Medulla oblongata (tissue), 1 donor: ENCODE measurements around the gene ADCY3.

Experiments used
- DNase-seq: peaks from one replicate; pipeline ENCODE4 v3.0.0-alpha.2; 2015; ENCODE audit errors: extremely low spot score

ADCY3 gene

DNA sequence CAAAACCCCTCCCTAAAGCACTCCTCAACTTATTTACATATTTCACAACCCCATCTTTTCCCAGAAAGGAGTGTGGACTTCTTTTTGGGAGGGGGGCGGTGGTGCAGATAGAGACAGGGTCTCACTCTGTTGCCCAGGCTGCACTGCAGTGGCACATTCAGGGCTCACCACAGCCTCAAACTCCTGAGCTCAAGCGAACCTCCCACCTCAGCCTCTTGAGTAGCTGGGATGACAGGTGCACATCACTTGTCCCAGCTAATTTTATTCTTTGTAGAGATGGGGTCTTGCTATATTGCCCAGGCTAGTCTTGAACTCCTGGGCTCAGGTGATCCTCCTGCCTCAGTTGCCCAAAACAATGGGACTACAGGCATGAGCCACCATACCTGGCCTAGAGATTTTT lies 44.1 kb downstream of the ADCY3 start:
- no peak for DNase-seq

DNA sequence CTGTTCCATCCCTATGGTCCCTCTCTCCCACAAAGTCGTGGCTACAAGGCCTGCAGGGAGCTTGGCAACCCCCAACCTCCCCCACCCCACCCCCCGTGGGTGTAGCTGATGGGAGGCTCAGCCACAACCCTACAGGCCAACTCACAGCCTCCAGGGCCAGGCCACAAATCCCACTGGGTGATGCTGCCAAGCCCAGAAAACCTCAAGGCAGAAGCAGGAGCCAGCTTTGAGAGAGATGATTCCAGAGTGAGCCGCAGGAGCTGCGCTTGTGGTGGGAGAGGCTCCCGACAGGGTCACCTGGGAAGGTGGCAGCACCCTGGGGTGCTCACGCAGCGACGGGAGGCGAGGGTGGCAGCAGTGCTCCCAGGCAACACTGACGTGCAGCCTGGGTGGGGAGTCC lies 44.8 kb downstream of the ADCY3 start:
- no peak for DNase-seq

- DNase-seq, result no peak
Measured at GRCh38 chr2:24874035-24874434, 46.0 kb downstream of the ADCY3 start.

DNA sequence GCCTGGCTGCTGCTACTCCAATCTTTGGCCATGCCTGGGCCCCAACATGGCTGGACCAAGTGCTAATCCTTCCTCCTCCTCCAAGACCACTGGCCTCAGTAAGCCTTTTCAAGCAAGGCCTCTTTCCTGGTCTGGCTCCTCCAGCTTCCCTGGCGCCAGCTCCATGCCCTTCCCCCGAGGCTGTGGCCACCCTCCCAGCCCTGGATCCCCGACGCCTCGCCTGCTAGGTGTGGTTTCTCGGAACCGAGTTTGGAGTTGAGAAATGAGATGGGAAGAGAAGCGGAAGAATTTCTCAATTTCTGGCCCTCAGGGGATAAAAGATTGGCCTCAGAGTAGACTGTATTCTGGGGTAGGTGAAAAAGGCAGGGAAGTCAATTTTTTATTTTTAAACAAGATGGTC lies 46.4 kb downstream of the ADCY3 start:
- no peak for DNase-seq

- DNase-seq, result no peak
Measured at GRCh38 chr2:24872344-24873115, 47.5 kb downstream of the ADCY3 start.

DNA sequence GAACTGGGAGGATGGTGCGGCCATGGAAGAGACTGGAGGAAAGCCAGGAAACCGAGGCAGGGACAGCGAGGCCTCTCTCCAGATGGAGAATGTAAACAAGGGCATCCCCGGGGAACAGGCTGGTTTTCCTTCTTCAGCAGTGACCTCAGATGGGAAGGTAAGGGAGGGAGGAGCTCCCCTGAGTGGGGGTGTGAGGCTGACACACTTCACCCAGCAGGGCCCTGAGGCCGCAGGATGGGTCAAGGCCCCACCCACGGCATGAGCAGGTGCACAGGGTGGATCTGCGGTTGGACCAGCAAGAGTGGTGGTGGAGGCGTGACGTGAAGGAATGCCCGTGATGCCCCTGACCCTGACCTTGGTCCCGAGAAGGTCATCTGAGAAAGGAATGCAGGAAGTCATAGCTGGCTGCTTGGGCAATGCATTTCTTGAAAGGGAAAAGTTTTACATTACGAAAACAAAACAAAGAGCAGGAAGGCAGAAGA lies 48.1 kb downstream of the ADCY3 start:
- no peak for DNase-seq

DNA sequence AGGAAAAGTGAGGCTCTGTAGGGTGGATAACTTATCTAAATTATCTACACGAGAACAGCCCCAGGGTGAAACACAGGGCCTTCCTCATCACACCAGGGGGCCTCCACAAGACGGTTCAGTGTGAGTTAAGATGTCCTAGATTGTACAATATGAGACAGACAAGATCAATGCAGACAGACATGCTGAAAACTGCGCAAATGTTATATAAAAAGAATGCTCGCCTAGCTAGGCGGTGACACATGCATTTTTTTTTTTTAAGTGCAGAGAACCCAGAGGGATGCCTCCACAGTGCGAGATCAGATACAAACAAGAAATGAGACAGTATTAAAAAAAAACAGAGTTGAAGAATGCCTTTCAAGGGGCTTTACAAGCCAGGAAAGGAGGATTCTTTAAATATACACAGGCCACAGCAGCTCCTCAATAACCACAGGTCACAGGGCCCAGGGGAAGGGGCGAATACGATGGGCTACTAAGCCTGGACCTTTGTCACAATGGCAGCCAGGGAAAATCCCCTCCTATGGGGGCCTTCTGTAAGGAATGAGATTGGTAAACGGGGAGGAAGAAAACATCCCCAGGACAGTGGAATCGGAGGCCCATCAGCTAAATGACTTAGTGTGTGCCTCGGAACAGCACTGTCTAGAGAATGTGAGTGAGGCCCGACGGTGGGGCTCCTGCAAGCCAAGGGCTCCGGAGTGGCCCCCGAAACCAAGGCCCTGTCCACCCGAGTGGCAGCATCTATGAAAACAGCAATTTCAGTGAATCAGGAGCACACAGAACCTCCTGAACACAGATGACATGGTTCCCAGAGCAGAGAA lies 48.9 kb downstream of the ADCY3 start:
- DNase-seq, result no peak

DNA sequence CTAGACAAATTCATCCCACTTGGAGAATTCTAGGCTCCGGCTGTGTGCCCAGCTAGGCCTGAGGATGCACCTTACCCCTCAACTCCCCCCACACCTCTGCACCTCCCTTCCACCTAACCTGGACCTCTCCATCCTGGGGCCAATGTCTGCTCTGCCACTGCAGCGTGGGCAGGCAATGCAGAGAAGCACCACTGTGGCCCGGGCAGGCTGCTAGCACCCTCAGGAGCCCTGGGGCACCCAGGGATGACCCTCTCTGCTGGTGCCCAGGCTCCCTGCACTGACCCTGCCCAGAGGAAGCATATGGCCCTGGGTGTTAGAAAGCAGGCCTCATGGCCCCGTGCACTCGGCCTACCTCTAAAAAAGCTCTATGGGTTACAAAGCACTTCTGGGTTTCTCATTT lies 49.6 kb downstream of the ADCY3 start:
- DNase-seq, result no peak

GRCh38 chr2:24866946-24867345 lies 53.1 kb downstream of the ADCY3 start:
- no peak for DNase-seq

DNA sequence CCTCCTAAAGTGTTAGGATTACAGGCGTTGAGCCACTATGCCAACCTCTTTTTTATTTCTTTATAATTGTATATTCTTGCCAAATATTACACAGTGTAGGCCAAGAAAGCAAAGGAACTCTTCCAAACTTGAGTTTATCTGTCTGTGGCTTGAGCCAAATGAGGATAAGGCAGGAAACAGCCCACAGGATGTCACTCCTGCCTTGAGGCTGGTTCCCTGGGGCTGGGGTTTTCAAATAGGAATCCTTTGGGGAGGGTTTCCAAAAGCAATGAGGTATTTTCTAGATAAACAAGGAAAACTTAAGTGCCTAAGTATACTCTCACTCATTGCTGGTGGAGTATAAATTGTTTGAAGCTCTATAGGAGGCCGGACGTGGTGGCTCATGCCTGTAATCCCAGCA lies 56.4 kb downstream of the ADCY3 start:
- no peak for DNase-seq

DNA sequence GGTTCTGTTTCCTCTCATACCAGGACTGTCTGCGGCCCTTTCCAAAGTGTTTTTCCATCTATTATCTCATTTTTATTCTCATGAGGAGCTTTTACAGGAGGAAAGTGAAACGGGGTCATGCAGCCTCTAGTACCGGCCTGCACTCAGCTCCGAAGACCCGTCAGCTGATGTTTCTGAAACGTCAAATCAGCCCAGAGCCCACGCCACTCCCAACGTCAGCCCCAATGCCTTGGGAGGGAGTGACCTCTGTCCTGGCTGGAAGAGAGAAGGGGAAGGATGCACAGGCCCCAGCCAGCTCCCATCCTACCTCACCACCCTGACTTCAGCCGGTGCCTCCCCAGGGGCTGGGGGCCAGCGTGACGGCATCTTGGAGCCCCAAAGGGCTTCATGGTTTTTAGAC lies 58.5 kb downstream of the ADCY3 start:
- no peak for DNase-seq

DNA sequence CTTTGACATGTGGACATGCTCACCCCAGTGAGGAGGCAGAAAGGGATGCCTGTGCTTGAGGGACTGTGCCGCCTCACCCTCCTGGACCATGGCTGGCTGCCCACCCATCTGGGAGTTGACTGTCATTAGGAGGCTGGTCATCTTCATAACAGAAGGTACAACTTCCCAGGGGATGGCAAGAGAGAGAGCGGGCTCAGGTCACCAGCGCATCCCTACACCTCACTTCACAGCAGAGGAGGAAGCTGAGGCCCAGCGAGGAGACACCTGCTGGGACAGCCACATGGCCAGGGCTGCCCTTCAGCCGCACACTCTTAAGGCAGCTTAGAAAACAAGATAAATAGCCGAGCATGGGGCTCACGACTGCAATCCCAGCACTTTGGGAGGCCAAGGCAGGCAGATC lies 59.4 kb downstream of the ADCY3 start:
- DNase-seq, result no peak

GRCh38 chr2:24859968-24860600 lies 60.0 kb downstream of the ADCY3 start:
- DNase-seq, result no peak

GRCh38 chr2:24858996-24859395 lies 61.0 kb downstream of the ADCY3 start:
- DNase-seq, result no peak

DNA sequence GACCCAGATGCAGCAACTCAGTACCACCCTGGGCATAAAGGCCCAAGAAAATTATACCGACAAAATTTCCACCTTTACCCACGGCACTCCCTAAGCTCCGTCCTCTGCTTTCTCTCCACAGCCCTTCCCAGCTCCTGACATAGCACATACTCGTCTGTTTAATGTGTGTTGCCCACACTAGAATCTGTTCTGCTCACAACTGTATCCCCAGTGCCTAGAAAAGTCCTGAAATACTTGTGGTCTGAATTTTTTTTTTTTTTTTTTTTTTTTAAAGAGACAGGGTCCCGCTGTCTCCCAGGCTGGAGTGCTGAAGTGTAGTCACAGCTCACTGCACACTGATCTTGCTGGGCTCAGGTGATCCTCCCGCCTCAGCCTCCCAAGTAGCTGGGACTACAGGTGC lies 62.3 kb downstream of the ADCY3 start:
- DNase-seq, result no peak

GRCh38 chr2:24856791-24857211 lies 63.2 kb downstream of the ADCY3 start:
- DNase-seq, result no peak

DNA sequence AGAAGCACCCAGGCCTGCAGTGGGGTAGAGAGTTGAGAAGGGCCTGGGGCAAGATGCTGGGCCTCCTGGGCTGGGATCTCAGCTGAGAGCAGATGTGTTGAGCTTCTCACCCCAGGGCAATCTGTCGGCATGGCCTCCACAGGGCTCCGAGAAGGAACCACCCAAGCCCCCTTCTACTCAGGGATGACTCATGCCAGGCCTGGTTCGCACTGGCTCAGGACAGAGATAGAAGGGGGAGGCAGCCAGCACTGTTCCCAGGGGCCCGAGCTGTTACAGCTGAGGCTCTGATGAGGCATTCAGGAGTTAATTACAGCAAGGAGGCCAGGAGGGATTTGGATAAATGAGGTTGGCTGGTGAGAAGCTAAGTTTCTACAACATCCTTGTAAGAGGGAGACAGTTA lies 64.3 kb downstream of the ADCY3 start:
- DNase-seq, result no peak

DNA sequence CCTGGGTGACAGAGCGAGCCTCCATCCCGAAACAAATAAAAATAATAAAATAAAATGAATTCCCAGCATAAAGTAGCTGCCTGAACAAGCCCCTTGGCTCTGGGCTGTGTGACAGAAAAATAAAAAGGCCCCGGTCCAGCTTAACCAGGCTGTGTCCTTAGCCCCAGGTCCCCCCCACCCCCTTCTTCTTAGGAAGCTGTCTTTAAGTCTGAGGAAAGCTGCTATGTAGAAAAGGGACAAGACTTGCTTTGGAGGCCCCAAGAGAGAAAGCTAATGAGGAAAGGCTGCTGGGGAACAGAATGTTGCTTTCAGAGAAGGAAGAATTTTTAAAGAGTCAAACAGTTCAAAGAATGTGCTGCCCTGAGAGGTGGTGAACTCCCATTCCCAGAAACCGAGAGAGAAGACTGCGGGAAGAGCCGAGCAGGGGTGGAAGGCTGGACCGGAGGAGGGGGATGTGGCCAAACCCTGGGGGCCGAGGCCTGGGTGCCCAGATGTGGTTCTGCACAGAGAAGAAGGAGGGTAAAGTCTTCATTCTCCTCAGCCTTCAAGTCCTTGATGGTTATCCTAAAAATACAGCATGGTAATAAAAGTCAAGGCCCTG lies 64.9 kb downstream of the ADCY3 start:
- no peak for DNase-seq

DNA sequence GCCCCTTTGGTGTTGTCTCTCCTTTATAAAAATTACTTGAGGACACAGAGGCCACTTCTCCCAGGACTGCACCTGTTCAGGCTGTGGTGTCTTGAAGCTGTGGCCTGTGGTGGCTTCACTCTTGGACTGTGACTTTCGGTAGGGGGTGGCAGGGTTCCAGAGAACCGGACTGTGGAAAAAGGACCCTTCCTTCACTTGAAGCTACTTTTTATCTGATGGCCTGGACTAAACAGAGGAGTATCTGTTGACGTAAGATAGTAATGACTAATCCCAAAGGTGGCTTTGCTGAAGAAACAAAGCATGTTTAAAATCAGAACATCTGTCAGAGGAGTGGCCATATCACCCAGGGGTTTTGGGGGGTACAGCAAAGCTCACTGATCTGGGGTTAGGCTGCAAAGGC lies 66.0 kb downstream of the ADCY3 start:
- DNase-seq, result no peak

DNA sequence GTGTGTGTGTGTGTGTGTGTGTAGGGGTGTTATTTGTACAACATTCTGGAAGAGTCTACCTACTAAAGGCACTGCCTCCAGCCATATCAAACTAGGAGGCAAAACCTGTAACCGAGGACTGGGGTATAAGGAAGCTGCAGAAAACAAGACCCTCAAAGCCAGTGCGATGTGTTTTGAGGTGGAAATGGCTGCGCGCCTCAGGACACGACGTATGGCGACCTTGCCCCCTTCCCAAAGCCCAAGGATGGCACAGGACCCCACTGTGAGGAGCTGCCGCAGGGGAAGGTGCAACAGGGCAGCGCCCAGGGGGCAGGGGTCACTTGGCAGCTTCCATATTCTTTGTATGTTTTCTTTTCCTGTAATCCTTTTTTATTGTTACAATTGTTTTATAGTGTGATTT lies 67.0 kb downstream of the ADCY3 start:
- DNase-seq, result no peak

DNA sequence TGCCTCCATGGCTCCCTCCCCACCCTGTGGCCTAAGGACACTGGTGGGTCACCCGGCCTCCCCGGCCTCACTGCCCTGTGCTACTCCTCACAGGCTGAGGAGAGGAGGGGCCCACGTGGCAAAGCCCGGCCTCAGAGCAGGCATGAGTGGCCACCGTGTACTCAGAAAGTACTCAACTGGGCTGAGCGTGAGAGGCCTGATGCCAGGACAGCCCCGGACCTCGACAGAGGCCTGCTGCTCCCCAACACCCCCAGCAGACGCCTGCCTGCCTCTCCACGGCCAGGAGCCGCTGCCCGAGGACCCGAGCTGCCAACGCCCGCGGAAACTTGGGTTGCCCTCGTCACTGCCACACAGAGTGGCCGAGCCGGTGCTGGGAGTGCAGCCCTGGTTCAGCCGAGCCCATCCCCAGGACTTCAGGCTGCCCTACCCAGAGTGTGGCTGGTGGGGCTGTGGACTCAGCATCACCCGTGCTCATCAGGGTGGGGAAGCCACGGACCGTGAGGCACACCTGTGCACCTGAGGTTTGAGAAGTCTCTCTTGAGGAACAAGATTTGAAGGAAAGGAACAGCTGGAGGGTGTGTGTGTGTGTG lies 67.5 kb downstream of the ADCY3 start:
- DNase-seq, result no peak

DNA sequence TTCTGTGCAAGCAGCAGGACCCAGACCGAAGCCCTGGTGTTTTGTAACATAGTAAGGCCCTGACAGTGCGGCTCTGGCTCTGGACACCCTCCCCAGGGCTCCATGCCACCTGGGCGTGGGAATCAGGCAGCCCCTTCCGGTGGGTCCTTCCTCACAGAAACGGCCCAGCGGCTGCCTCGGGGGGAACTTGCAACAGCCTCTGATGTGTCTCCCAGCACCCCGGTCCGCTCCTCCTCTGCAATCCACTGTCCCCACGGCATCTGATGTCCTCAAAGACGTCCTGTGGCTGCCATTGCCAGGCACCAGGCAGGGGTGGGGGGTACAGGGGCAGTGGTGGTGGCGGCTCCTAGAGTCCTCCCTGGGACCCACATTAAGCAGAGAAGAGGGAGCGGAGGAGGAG lies 68.0 kb downstream of the ADCY3 start:
- no peak for DNase-seq
